Type B pancreatic cell (in vitro differentiated cells): ENCODE data around the gene SUPT4H1. TPM values are rescaled to one million over a fixed set of nuclear protein-coding genes. Genes with fewer than 3 reads are reported as not detected.

Experiments
- DNase-seq: peaks from one replicate; pipeline ENCODE4 v3.0.0; 2021; ENCODE audit warnings: mixed read lengths; ENCODE audit not compliant: unreplicated experiment; ENCODE audit errors: extremely low spot score
- H3K27ac Mint-ChIP-seq: 2 replicates; pipeline ENCODE4 v1.8.0; 2021; ENCODE audit warnings: mild to moderate bottlenecking, mixed read lengths
- H3K27me3 Mint-ChIP-seq: 2 replicates; pipeline ENCODE4 v1.8.0; 2021; ENCODE audit warnings: mixed read lengths
- H3K36me3 Mint-ChIP-seq: 2 replicates; pipeline ENCODE4 v1.8.0; 2021; ENCODE audit warnings: mixed read lengths
- H3K4me1 Mint-ChIP-seq: one replicate; pipeline ENCODE4 v1.8.0; 2021; ENCODE audit warnings: mixed read lengths; ENCODE audit not compliant: unreplicated experiment
- H3K4me3 Mint-ChIP-seq: 2 replicates; pipeline ENCODE4 v1.8.0; 2021; ENCODE audit warnings: mild to moderate bottlenecking, mixed read lengths
- H3K9me3 Mint-ChIP-seq: 2 replicates; pipeline ENCODE4 v1.8.0; 2021; ENCODE audit warnings: mixed read lengths
- CTCF ChIP-seq: fragments of 200-600 bp; sonication (generic); conservative IDR thresholded peaks from 2 replicates; pipeline ENCODE4 v1.5.0; 2021; ENCODE audit warnings: antibody characterized with exemption, mild to moderate bottlenecking
- total RNA-seq: library from RNA; stranded (reverse); gene quantifications from 2 replicates; pipeline ENCODE4 v1.2.1, GENCODE V29; 2021; ENCODE audit warnings: low replicate concordance

SUPT4H1 gene
- total RNA-seq, 1 donor from 2014 or later: 82.9 TPM

DNA sequence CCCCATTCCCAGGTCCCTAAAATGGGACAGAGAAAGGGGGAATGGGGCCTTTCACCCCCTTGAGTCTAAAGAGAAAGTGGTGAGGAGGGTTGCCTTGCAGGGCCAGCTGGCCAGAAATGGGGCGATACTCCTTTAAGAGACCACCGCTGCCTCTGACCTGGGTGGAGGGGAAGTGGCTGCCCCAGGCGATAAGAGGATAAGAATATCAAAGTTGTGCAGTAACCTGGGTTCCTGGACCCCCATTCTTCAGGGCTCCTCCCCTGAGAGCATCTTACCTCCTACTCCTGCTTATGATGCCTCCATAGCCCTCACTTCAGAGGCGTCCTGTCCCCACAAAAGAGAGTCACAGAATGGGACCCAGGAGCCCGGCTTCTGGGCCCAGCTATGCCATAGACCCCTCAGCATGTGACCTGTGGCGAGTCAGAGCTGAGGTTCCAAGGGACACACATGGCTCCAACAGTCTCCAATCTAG lies 18.2 kb downstream of the SUPT4H1 start:
- Mint-ChIP-seq H3K27ac (no peak overlapping the region), H3K9me3 (no peaks in the 10 kb centered on the region)

GRCh38 chr17:58332778-58333735 lies 18.9 kb downstream of the SUPT4H1 start:
- no peaks in the 10 kb centered on the region for H3K9me3 Mint-ChIP-seq
- H3K36me3 Mint-ChIP-seq: no peaks in the 10 kb centered on the region
- DNase-seq: no peak
- H3K4me3 Mint-ChIP-seq: no peak overlapping the region
- no peak for TF ChIP-seq CTCF
- no peak overlapping the region for H3K27ac Mint-ChIP-seq
- peaks cover 3% of the 10 kb centered on the region for H3K27me3 Mint-ChIP-seq
- H3K4me1 Mint-ChIP-seq: peaks cover 22% of the 10 kb centered on the region

More for the DNA sequence above, 18.2 kb downstream of the SUPT4H1 start:
- H3K36me3 Mint-ChIP-seq: no peaks in the 10 kb centered on the region
- TF ChIP-seq CTCF: no peak
- H3K27me3 Mint-ChIP-seq: peaks cover 3% of the 10 kb centered on the region
- no peak overlapping the region for H3K4me3 Mint-ChIP-seq
- H3K4me1 Mint-ChIP-seq: peaks cover 23% of the 10 kb centered on the region
- no peak for DNase-seq

GRCh38 chr17:58331815-58332777 lies 19.9 kb downstream of the SUPT4H1 start:
- H3K4me3 Mint-ChIP-seq: no peak overlapping the region
- H3K9me3 Mint-ChIP-seq: no peaks in the 10 kb centered on the region
- peaks cover 5% of the 10 kb centered on the region for H3K27me3 Mint-ChIP-seq
- DNase-seq: no peak
- no peak overlapping the region for H3K27ac Mint-ChIP-seq
- TF ChIP-seq CTCF: no peak
- peaks cover 19% of the 10 kb centered on the region for H3K4me1 Mint-ChIP-seq
- H3K36me3 Mint-ChIP-seq: no peaks in the 10 kb centered on the region

GRCh38 chr17:58330997-58331814 lies 20.8 kb downstream of the SUPT4H1 start:
- no peak for DNase-seq
- no peak for TF ChIP-seq CTCF
- H3K27ac Mint-ChIP-seq: no peak overlapping the region
- no peaks in the 10 kb centered on the region for H3K9me3 Mint-ChIP-seq
- no peak overlapping the region for H3K4me3 Mint-ChIP-seq
- peaks cover 17% of the 10 kb centered on the region for H3K4me1 Mint-ChIP-seq
- H3K36me3 Mint-ChIP-seq: no peaks in the 10 kb centered on the region
- H3K27me3 Mint-ChIP-seq: peaks cover 8% of the 10 kb centered on the region

DNA sequence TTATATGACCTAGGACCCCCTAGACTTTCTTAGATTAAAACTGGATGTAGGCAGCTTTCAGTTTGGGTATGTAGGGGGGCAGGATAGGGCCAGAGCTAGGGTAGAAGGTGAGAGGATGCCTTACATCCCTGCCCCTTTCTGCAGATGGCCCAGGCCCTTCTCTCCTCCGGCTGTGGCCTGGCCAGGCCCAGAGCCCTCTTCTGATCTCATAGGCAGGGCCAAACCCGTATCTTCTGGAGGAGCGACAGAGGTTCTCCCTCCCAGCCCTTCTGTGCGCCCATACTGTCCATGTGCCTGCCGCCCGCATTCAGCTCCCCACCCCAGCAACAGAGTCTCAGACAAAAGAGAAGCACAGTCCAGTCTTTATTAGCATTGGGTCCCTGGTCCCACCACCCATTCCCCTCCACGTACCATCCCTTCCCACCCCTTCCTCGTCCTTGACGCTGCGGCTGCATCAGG lies 21.4 kb downstream of the SUPT4H1 start:
- Mint-ChIP-seq H3K9me3 (no peaks in the 10 kb centered on the region), H3K36me3 (no peaks in the 10 kb centered on the region), H3K4me1 (peaks cover 17% of the 10 kb centered on the region), H3K27me3 (peaks cover 13% of the 10 kb centered on the region), H3K4me3 (no peak overlapping the region), H3K27ac (no peak overlapping the region)
- TF ChIP-seq CTCF: no peak
- DNase-seq: no peak
